GM06990 (cell line): ENCODE measurements around the gene TMEM26.
"Not testable (repeated sequence)": the region's sequence is repeated elsewhere in the genome, so short reads cannot be mapped to it uniquely, and the experiment has no call there.

ENCODE experiments used
- DNase-seq: peaks from one replicate; pipeline ENCODE4 v3.0.0-alpha.2; 2011; ENCODE audit not compliant: insufficient read length; ENCODE audit errors: extremely low read depth
- H3K27me3 ChIP-seq: replicated peaks from 2 replicates; pipeline ENCODE4 v1.6.0; 2011; ENCODE audit warnings: low read length; ENCODE audit not compliant: control insufficient read depth, insufficient read depth
- H3K36me3 ChIP-seq: 2 replicates; pipeline ENCODE4 v1.5.1; 2011; ENCODE audit warnings: low read length; ENCODE audit not compliant: control insufficient read depth, insufficient read depth
- H3K4me3 ChIP-seq: replicated peaks from 2 replicates; pipeline ENCODE4 v1.5.1; 2011; ENCODE audit warnings: low read depth, mild to moderate bottlenecking, control low read depth, low read length
- CTCF ChIP-seq: IDR thresholded peaks from 2 replicates; pipeline ENCODE4 v1.5.1; 2011; ENCODE audit warnings: low read length, control low read depth, mild to moderate bottlenecking, inconsistent platforms; ENCODE audit not compliant: insufficient read depth, poor library complexity, severe bottlenecking

TMEM26 gene

GRCh38 chr10:61397175-61397986, 55.8 kb downstream of the TMEM26 start:
- H3K27me3 ChIP-seq: no peaks in the 10 kb centered on the region
- no peak for TF ChIP-seq CTCF
- no peak overlapping the region for H3K4me3 ChIP-seq
- no peak for DNase-seq
- no peaks in the 10 kb centered on the region for H3K36me3 ChIP-seq

- TF ChIP-seq CTCF: no peak
- no peaks in the 10 kb centered on the region for H3K27me3 ChIP-seq
- H3K36me3 ChIP-seq: no peaks in the 10 kb centered on the region
- no peak overlapping the region for H3K4me3 ChIP-seq
- DNase-seq: no peak
These were observed 61.9 kb downstream of the TMEM26 start for GRCh38 chr10:61391281-61391680.

GRCh38 chr10:61390851-61391250, 62.3 kb downstream of the TMEM26 start:
- Histone ChIP-seq H3K4me3 (no peak overlapping the region), H3K27me3 (no peaks in the 10 kb centered on the region), H3K36me3 (no peaks in the 10 kb centered on the region)
- no peak for DNase-seq
- no peak for TF ChIP-seq CTCF

GRCh38 chr10:61389887-61390286, 63.3 kb downstream of the TMEM26 start:
- H3K4me3 ChIP-seq: no peak overlapping the region
- H3K36me3 ChIP-seq: no peaks in the 10 kb centered on the region
- no peaks in the 10 kb centered on the region for H3K27me3 ChIP-seq
- TF ChIP-seq CTCF: no peak
- DNase-seq: no peak

- H3K27me3 ChIP-seq, DNase-seq, H3K36me3 ChIP-seq, H3K4me3 ChIP-seq: not testable (repeated sequence)
These were observed 64.2 kb downstream of the TMEM26 start for GRCh38 chr10:61388986-61389385.

- H3K4me3 ChIP-seq: no peak overlapping the region
- no peak for DNase-seq
- no peaks in the 10 kb centered on the region for H3K27me3 ChIP-seq
- no peak for TF ChIP-seq CTCF
- no peaks in the 10 kb centered on the region for H3K36me3 ChIP-seq
These were observed 67.8 kb downstream of the TMEM26 start for GRCh38 chr10:61385231-61386001.

- H3K27me3 ChIP-seq, H3K4me3 ChIP-seq, DNase-seq, H3K36me3 ChIP-seq: not testable (repeated sequence)
These were observed 72.0 kb downstream of the TMEM26 start for GRCh38 chr10:61381153-61381552.
